Neuronal stem cell (in vitro differentiated cells): Measurements from ENCODE around the gene TSPAN17.

Experiments used
- DNase-seq: peaks from one replicate; pipeline ENCODE4 v3.0.0-alpha.2; 2013; ENCODE audit warnings: low spot score
- H2AFZ ChIP-seq: one replicate; pipeline ENCODE4 v1.6.1; 2013; ENCODE audit warnings: mild to moderate bottlenecking, low read length, inconsistent platforms
- H2AK5ac ChIP-seq: 2 replicates; pipeline ENCODE4 v1.6.1; 2013; ENCODE audit warnings: low read depth, mild to moderate bottlenecking, inconsistent platforms, low read length, moderate library complexity, mixed read lengths
- H2BK120ac ChIP-seq: 2 replicates; pipeline ENCODE4 v1.6.1; 2013; ENCODE audit warnings: low read depth, mild to moderate bottlenecking, inconsistent platforms, low read length, moderate library complexity, mixed read lengths
- H2BK12ac ChIP-seq: one replicate; pipeline ENCODE4 v1.6.1; 2013; ENCODE audit warnings: low read length, inconsistent platforms
- H2BK15ac ChIP-seq: 2 replicates; pipeline ENCODE4 v1.6.1; 2013; ENCODE audit warnings: mild to moderate bottlenecking, low read length, inconsistent platforms, mixed read lengths
- H2BK5ac ChIP-seq: one replicate; pipeline ENCODE4 v1.6.1; 2013; ENCODE audit warnings: inconsistent platforms, mild to moderate bottlenecking, low read length, moderate library complexity
- H3K14ac ChIP-seq: one replicate; pipeline ENCODE4 v1.6.1; 2013; ENCODE audit warnings: low read length, inconsistent platforms
- H3K18ac ChIP-seq: 2 replicates; pipeline ENCODE4 v1.6.1; 2013; ENCODE audit warnings: low read length, inconsistent platforms
- H3K23ac ChIP-seq: 2 replicates; pipeline ENCODE4 v1.6.1; 2013; ENCODE audit warnings: low read depth, mild to moderate bottlenecking, mixed read lengths, low read length, inconsistent platforms; ENCODE audit not compliant: poor library complexity
- H3K27ac ChIP-seq: replicated peaks from 3 replicates; pipeline ENCODE4 v1.5.1; 2013; ENCODE audit warnings: low read length, inconsistent platforms
- H3K27me3 ChIP-seq, 3 experiments: 2 replicates each; pipeline ENCODE4 v1.6.1; 2013; ENCODE audit warnings: low read length in 3 of 3, mild to moderate bottlenecking in 2 of 3, inconsistent platforms in 1 of 3, low read depth in 1 of 3, mixed read lengths in 1 of 3, moderate library complexity in 1 of 3; ENCODE audit not compliant: control insufficient read depth in 3 of 3, insufficient read depth in 3 of 3
- H3K36me3 ChIP-seq, 2 donors: replicated peaks in 1 of 2; 2 replicates each; pipeline ENCODE4 v1.6.1; 2013; ENCODE audit warnings: low read length in 2 of 2; ENCODE audit not compliant: control insufficient read depth in 2 of 2, insufficient read depth in 2 of 2
- H3K4ac ChIP-seq: 2 replicates; pipeline ENCODE4 v1.6.1; 2013; ENCODE audit warnings: inconsistent platforms, mild to moderate bottlenecking, low read length, moderate library complexity
- H3K4me1 ChIP-seq, 2 donors: 1 replicate in 1 of 2; 2 replicates in 1 of 2; pipeline ENCODE4 v1.6.1; 2013; ENCODE audit warnings: low read length in 2 of 2, low read depth in 1 of 2; ENCODE audit not compliant: control insufficient read depth in 2 of 2, insufficient read depth in 1 of 2
- H3K4me2 ChIP-seq: one replicate; pipeline ENCODE4 v1.6.1; 2013; ENCODE audit warnings: mild to moderate bottlenecking, low read length, inconsistent platforms; ENCODE audit not compliant: insufficient read depth, poor library complexity, severe bottlenecking
- H3K4me3 ChIP-seq, 2 donors: 2 replicates each; pipeline ENCODE4 v1.5.1; 2013; ENCODE audit warnings: low read length in 2 of 2, mild to moderate bottlenecking in 2 of 2, inconsistent platforms in 1 of 2, moderate library complexity in 1 of 2
- H3K79me1 ChIP-seq: one replicate; pipeline ENCODE4 v1.6.1; 2013; ENCODE audit warnings: low read depth, mild to moderate bottlenecking, inconsistent platforms, low read length, moderate library complexity
- H3K9ac ChIP-seq: one replicate; pipeline ENCODE4 v1.6.1; 2013; ENCODE audit warnings: mild to moderate bottlenecking, low read depth, low read length, inconsistent platforms; ENCODE audit not compliant: poor library complexity
- H3K9me3 ChIP-seq, 2 donors: replicated peaks in 1 of 2; 2 replicates each; pipeline versions ENCODE3 to v1.6.1; 2013; ENCODE audit warnings: low read length in 2 of 2, mild to moderate bottlenecking in 2 of 2, inconsistent platforms in 1 of 2, low read depth in 1 of 2, mixed read lengths in 1 of 2, moderate library complexity in 1 of 2; ENCODE audit not compliant: control insufficient read depth in 2 of 2, insufficient read depth in 1 of 2
- H4K8ac ChIP-seq: one replicate; pipeline ENCODE4 v1.6.1; 2013; ENCODE audit warnings: low read depth, mild to moderate bottlenecking, inconsistent platforms, low read length, moderate library complexity
- H4K91ac ChIP-seq: one replicate; pipeline ENCODE4 v1.6.1; 2013; ENCODE audit warnings: low read length, low read depth, mild to moderate bottlenecking, inconsistent platforms; ENCODE audit not compliant: poor library complexity
- WGBS, 2 donors: extraction: QIAGEN DNeasy Blood & Tissue Kit; methylation state at CpG; one replicate each; pipeline ENCODE4 v1.1.7; 2013; ENCODE audit warnings: missing lambda C conversion rate in 2 of 2, mixed read lengths in 1 of 2; ENCODE audit not compliant: insufficient read length in 2 of 2, insufficient replicate concordance in 1 of 2; ENCODE audit errors: extremely low coverage in 2 of 2; 5-methylcytosine and 5-hydroxymethylcytosine counted together

The TSPAN17 gene

GRCh38 chr5:176677209-176677939, 30.1 kb downstream of the TSPAN17 start:
- Histone ChIP-seq H3K4me3 (no peak overlapping the region), H2BK5ac (no peak overlapping the region), H3K4me1 (peaks cover 0 to 4% of the 10 kb centered on the region in 2 donors), H3K4me2 (no peak overlapping the region), H3K9me3 (no peaks in the 10 kb centered on the region), H4K8ac (no peak overlapping the region), H2AFZ (no peak overlapping the region), H3K79me1 (no peaks in the 10 kb centered on the region), H2BK15ac (no peak overlapping the region), H2AK5ac (peak overlapping the region; percentile 37), H3K18ac (peak overlapping the region; percentile 35), H3K9ac (no peak overlapping the region), H2BK120ac (no peak overlapping the region), H3K23ac (no peak overlapping the region), H3K27me3 (peaks cover 0 to 53% (median 24%) of the 10 kb centered on the region in 3 experiments), H3K4ac (no peak overlapping the region), H3K36me3 (no peaks in the 10 kb centered on the region), H2BK12ac (no peak overlapping the region), H4K91ac (no peak overlapping the region), H3K27ac (no peak overlapping the region), H3K14ac (no peak overlapping the region)
- no peak for DNase-seq
- WGBS, 2 donors: no CpG with 5 or more reads among the region's 12 CpGs

GRCh38 chr5:176678584-176678983, 31.3 kb downstream of the TSPAN17 start:
- H4K8ac ChIP-seq: no peak overlapping the region
- DNase-seq: no peak
- H3K23ac ChIP-seq: no peak overlapping the region
- H3K27ac ChIP-seq: no peak overlapping the region
- no peak overlapping the region for H2BK12ac ChIP-seq
- H3K14ac ChIP-seq: no peak overlapping the region
- H3K4me1 ChIP-seq: peaks cover 0 to 4% of the 10 kb centered on the region in 2 donors
- no peaks in the 10 kb centered on the region for H3K36me3 ChIP-seq
- no peak overlapping the region for H2BK5ac ChIP-seq
- no peaks in the 10 kb centered on the region for H3K9me3 ChIP-seq
- H3K9ac ChIP-seq: no peak overlapping the region
- no peak overlapping the region for H3K18ac ChIP-seq
- no peak overlapping the region for H3K4ac ChIP-seq
- H4K91ac ChIP-seq: peak overlapping the region; percentile 38
- WGBS, 2 donors: no CpG with 5 or more reads among the region's 5 CpGs
- H2BK120ac ChIP-seq: no peak overlapping the region
- peak overlapping the region; percentile 46 for H2BK15ac ChIP-seq
- H3K4me3 ChIP-seq: no peak overlapping the region
- no peak overlapping the region for H2AFZ ChIP-seq
- H3K4me2 ChIP-seq: no peak overlapping the region
- no peaks in the 10 kb centered on the region for H3K79me1 ChIP-seq
- peaks cover 0 to 64% (median 26%) of the 10 kb centered on the region in 3 experiments for H3K27me3 ChIP-seq
- H2AK5ac ChIP-seq: peak overlapping the region; percentile 37

- no peak overlapping the region for H2BK120ac ChIP-seq
- H3K18ac ChIP-seq: peak overlapping the region; percentile 84
- peak overlapping the region in 1 of 2 donors; percentile 52 for H3K4me3 ChIP-seq
- no peaks in the 10 kb centered on the region for H3K9me3 ChIP-seq
- H3K27ac ChIP-seq: no peak overlapping the region
- H3K14ac ChIP-seq: peak overlapping the region; percentile 91
- H3K79me1 ChIP-seq: no peaks in the 10 kb centered on the region
- H3K4me2 ChIP-seq: peak overlapping the region; percentile 36
- H3K36me3 ChIP-seq: no peaks in the 10 kb centered on the region
- no peak for DNase-seq
- peaks cover 0 to 70% (median 26%) of the 10 kb centered on the region in 3 experiments for H3K27me3 ChIP-seq
- no peak overlapping the region for H2BK12ac ChIP-seq
- H2BK5ac ChIP-seq: no peak overlapping the region
- no CpG with 5 or more reads among the region's 31 CpGs for WGBS, 2 donors
- H3K4ac ChIP-seq: no peak overlapping the region
- peak overlapping the region; percentile 86 for H2AK5ac ChIP-seq
- peak overlapping the region; percentile 47 for H3K9ac ChIP-seq
- H2BK15ac ChIP-seq: peak overlapping the region; percentile 45
- no peak overlapping the region for H2AFZ ChIP-seq
- H4K8ac ChIP-seq: no peak overlapping the region
- peaks cover 0 to 4% of the 10 kb centered on the region in 2 donors for H3K4me1 ChIP-seq
- H4K91ac ChIP-seq: peak overlapping the region; percentile 13
- H3K23ac ChIP-seq: no peak overlapping the region
These were observed 32.3 kb downstream of the TSPAN17 start for GRCh38 chr5:176679365-176680225.

GRCh38 chr5:176680226-176680563, 32.9 kb downstream of the TSPAN17 start:
- Histone ChIP-seq H4K91ac (no peak overlapping the region), H3K4me2 (peak overlapping the region; percentile 36)
- WGBS, 2 donors: no CpG with 5 or more reads among the region's 33 CpGs

More at GRCh38 chr5:176680226-176680563, 32.9 kb downstream of the TSPAN17 start:
- no peak overlapping the region for H2BK12ac ChIP-seq
- H3K9ac ChIP-seq: no peak overlapping the region
- no peak overlapping the region for H3K4me3 ChIP-seq
- no peak overlapping the region for H3K27ac ChIP-seq
- H3K27me3 ChIP-seq: peaks cover 0 to 73% (median 26%) of the 10 kb centered on the region in 3 experiments
- H3K18ac ChIP-seq: peak overlapping the region; percentile 84
- no peaks in the 10 kb centered on the region for H3K9me3 ChIP-seq
- peak overlapping the region; percentile 45 for H2BK15ac ChIP-seq
- DNase-seq: no peak
- no peaks in the 10 kb centered on the region for H3K79me1 ChIP-seq
- H3K4ac ChIP-seq: no peak overlapping the region
- H2AK5ac ChIP-seq: peak overlapping the region; percentile 74
- H2BK120ac ChIP-seq: no peak overlapping the region
- no peak overlapping the region for H2BK5ac ChIP-seq
- H3K4me1 ChIP-seq: peaks cover 0 to 2% of the 10 kb centered on the region in 2 donors
- H3K14ac ChIP-seq: no peak overlapping the region
- H2AFZ ChIP-seq: no peak overlapping the region
- no peaks in the 10 kb centered on the region for H3K36me3 ChIP-seq
- peak overlapping the region; percentile 10 for H3K23ac ChIP-seq
- no peak overlapping the region for H4K8ac ChIP-seq
